ENCODE measurements around the gene MKNK1. TPM values are rescaled to one million over a fixed set of nuclear protein-coding genes. Genes with fewer than 3 reads are reported as not detected.

Gene MKNK1
- total RNA-seq, 4 donors from 2014 or later = 27.7 to 37.0 (median 29.3) TPM

- Histone ChIP-seq H3K4me1 (peaks cover 0 to 27% (median 15%) of the 10 kb centered on the region in 4 donors), H3K27me3 (no peaks in the 10 kb centered on the region), H3K9me3 (no peaks in the 10 kb centered on the region), H3K36me3 (peaks cover 27 to 47% (median 42%) of the 10 kb centered on the region in 4 donors), H3K27ac (replicated peaks in 1 of 4) (peak overlapping the region in 3 of 4 donors; percentile 52 to 71 (median 58)), H3K4me3 (no peak overlapping the region)
- TF ChIP-seq POLR2AphosphoS5 (IDR thresholded peaks at IDR 0.05) (peak in 1 of 2 donors; percentile 8), POLR2A (IDR thresholded peaks at IDR 0.05; ENCODE audit: low read depth) (no peak)
- DNase-seq (ENCODE audit: extremely low spot score) = peak; percentile 93
- intact Hi-C loops (cut with DNase I) = no loop called here
- 62% methylated on average over 3 of the region's 3 CpGs for WGBS
Measured at GRCh38 chr1:46595127-46595526, 8.9 kb downstream of the MKNK1 start.

GRCh38 chr1:46594063-46594462, 10.0 kb downstream of the MKNK1 start:
- H3K27me3 ChIP-seq = no peaks in the 10 kb centered on the region
- intact Hi-C loops (cut with DNase I) = no loop called here
- H3K36me3 ChIP-seq = peaks cover 35 to 58% (median 52%) of the 10 kb centered on the region in 4 donors
- TF ChIP-seq POLR2A (IDR thresholded peaks at IDR 0.05; ENCODE audit: low read depth) = no peak
- TF ChIP-seq EP300 (IDR thresholded peaks at IDR 0.05) = no peak
- no peak for TF ChIP-seq POLR2AphosphoS5 (IDR thresholded peaks at IDR 0.05)
- no peak for TF ChIP-seq CTCF (IDR thresholded peaks at IDR 0.05)
- no peak for DNase-seq (ENCODE audit: extremely low spot score)
- H3K9me3 ChIP-seq = no peaks in the 10 kb centered on the region
- H3K27ac ChIP-seq (replicated peaks in 1 of 4) = peak overlapping the region; percentile 29 to 71 (median 55)
- no peak overlapping the region for H3K4me3 ChIP-seq
- peaks cover 0 to 17% (median 8%) of the 10 kb centered on the region in 4 donors for H3K4me1 ChIP-seq
- 80% methylated on average over 5 of the region's 5 CpGs for WGBS

- no peaks in the 10 kb centered on the region for H3K9me3 ChIP-seq
- no peak overlapping the region for H3K4me3 ChIP-seq
- peaks cover 35 to 65% (median 57%) of the 10 kb centered on the region in 4 donors for H3K36me3 ChIP-seq
- no peak for TF ChIP-seq EP300 (IDR thresholded peaks at IDR 0.05)
- TF ChIP-seq POLR2A (IDR thresholded peaks at IDR 0.05; ENCODE audit: low read depth) = no peak
- TF ChIP-seq CTCF (IDR thresholded peaks at IDR 0.05) = no peak
- TF ChIP-seq POLR2AphosphoS5 (IDR thresholded peaks at IDR 0.05) = no peak
- no peaks in the 10 kb centered on the region for H3K27me3 ChIP-seq
- H3K27ac ChIP-seq (replicated peaks in 1 of 4) = no peak overlapping the region
- intact Hi-C loops (cut with DNase I) = no loop called here
- 75% methylated on average over 4 of the region's 4 CpGs for WGBS
- DNase-seq (ENCODE audit: extremely low spot score) = no peak
- peaks cover 0 to 13% (median 6%) of the 10 kb centered on the region in 4 donors for H3K4me1 ChIP-seq
Measured at GRCh38 chr1:46592823-46593222, 11.2 kb downstream of the MKNK1 start.

- intact Hi-C loops (cut with DNase I) = no loop called here
- Histone ChIP-seq H3K27me3 (no peaks in the 10 kb centered on the region), H3K36me3 (peaks cover 48 to 90% (median 84%) of the 10 kb centered on the region in 4 donors), H3K4me3 (no peak overlapping the region), H3K9me3 (no peaks in the 10 kb centered on the region), H3K4me1 (peaks cover 0 to 2% (median 0%) of the 10 kb centered on the region in 4 donors), H3K27ac (replicated peaks in 1 of 4) (no peak overlapping the region)
- no peak for DNase-seq (ENCODE audit: extremely low spot score)
- WGBS = 89% methylated on average over 3 of the region's 3 CpGs
- no peak for TF ChIP-seq CTCF (IDR thresholded peaks at IDR 0.05)
- no peak for TF ChIP-seq EP300 (IDR thresholded peaks at IDR 0.05)
- no peak for TF ChIP-seq POLR2A (IDR thresholded peaks at IDR 0.05; ENCODE audit: low read depth)
- no peak for TF ChIP-seq POLR2AphosphoS5 (IDR thresholded peaks at IDR 0.05)
Measured at GRCh38 chr1:46589529-46589928, 14.5 kb downstream of the MKNK1 start.

GRCh38 chr1:46587069-46587468, 17.0 kb downstream of the MKNK1 start:
- H3K36me3 ChIP-seq = peaks cover 45 to 92% (median 80%) of the 10 kb centered on the region in 4 donors

More at GRCh38 chr1:46587069-46587468, 17.0 kb downstream of the MKNK1 start:
- Histone ChIP-seq H3K27ac (replicated peaks in 1 of 4) (no peak overlapping the region), H3K9me3 (no peaks in the 10 kb centered on the region), H3K4me1 (no peaks in the 10 kb centered on the region), H3K4me3 (no peak overlapping the region), H3K27me3 (no peaks in the 10 kb centered on the region)
- WGBS = 94% methylated on average over 7 of the region's 7 CpGs
- DNase-seq (ENCODE audit: extremely low spot score) = no peak
- TF ChIP-seq POLR2A (IDR thresholded peaks at IDR 0.05; ENCODE audit: low read depth) = no peak
- TF ChIP-seq POLR2AphosphoS5 (IDR thresholded peaks at IDR 0.05) = peak in 1 of 2 donors; percentile 11
- intact Hi-C loops (cut with DNase I) = no loop called here

Data from esophagus muscularis mucosa (tissue), 4 donors.